Activated CD8-positive, alpha-beta T cell treated with anti-CD3 and anti-CD28 coated beads for 36 hours (primary cell): ENCODE results near the gene YY1. TPM values are rescaled to one million over a fixed set of nuclear protein-coding genes. Genes with fewer than 3 reads are reported as not detected.

Experiments
- ATAC-seq: fragments of 200-7000 bp; cut with Tn5 transposase; one replicate; pipeline ENCODE4 v1.10.0; 2021; ENCODE audit warnings: mild to moderate bottlenecking, moderate library complexity
- CTCF ChIA-PET: fragments of 350-600 bp; sonication (Branson Sonifier 250); formaldehyde crosslinking; loops from one replicate; lab custom pipeline; 2021; ENCODE audit warnings: antibody characterized with exemption; lab: Charles Lee
- POLR2A ChIA-PET: fragments of 350-600 bp; sonication (Branson Sonifier 250); formaldehyde crosslinking; loops from one replicate; lab custom pipeline; 2021; ENCODE audit warnings: antibody characterized with exemption; lab: Charles Lee
- DNase-seq: peaks from one replicate; pipeline ENCODE4 v3.0.0-alpha.2; 2020
- H3K27ac Mint-ChIP-seq: one replicate; pipeline ENCODE4 v1.8.0; 2021; ENCODE audit warnings: mild to moderate bottlenecking, mixed read lengths
- H3K27me3 Mint-ChIP-seq: one replicate; pipeline ENCODE4 v1.8.0; 2021; ENCODE audit warnings: mixed read lengths
- H3K36me3 Mint-ChIP-seq: one replicate; pipeline ENCODE4 v1.8.0; 2021; ENCODE audit warnings: low read depth, mixed read lengths
- H3K4me1 Mint-ChIP-seq: one replicate; pipeline ENCODE4 v1.8.0; 2021; ENCODE audit warnings: low read depth, mixed read lengths
- H3K4me3 Mint-ChIP-seq: one replicate; pipeline ENCODE4 v1.8.0; 2021; ENCODE audit warnings: mild to moderate bottlenecking, moderate library complexity, mixed read lengths
- H3K9me3 Mint-ChIP-seq: one replicate; pipeline ENCODE4 v1.8.0; 2021; ENCODE audit warnings: mixed read lengths
- CTCF ChIP-seq: fragments of 200-600 bp; IDR thresholded peaks from one replicate; pipeline ENCODE4 v1.8.0; 2022; ENCODE audit warnings: antibody characterized with exemption, mild to moderate bottlenecking
- intact Hi-C: fragments of 100-400 bp; cut with micrococcal nuclease; formaldehyde crosslinking; loops from one replicate; pipeline ENCODE4 v1.10.0; 2022
- total RNA-seq, 2 experiments: library from RNA; stranded (reverse); gene quantifications; one replicate each; pipeline ENCODE4 v1.2.3, GENCODE V29; 2021

The YY1 gene
- total RNA-seq, 2 experiments from 2014 or later: 105 TPM

GRCh38 chr14:100221533-100222223 lies 17.3 kb upstream of the YY1 start:
- DNase-seq: peak; percentile 84
- no peaks in the 10 kb centered on the region for H3K36me3 Mint-ChIP-seq
- no peak for TF ChIP-seq CTCF
- H3K9me3 Mint-ChIP-seq: no peaks in the 10 kb centered on the region
- no peak overlapping the region for H3K4me3 Mint-ChIP-seq
- no peak overlapping the region for H3K27ac Mint-ChIP-seq
- ATAC-seq: peak; percentile 91
- ChIA-PET CTCF (interaction anchor here (0.7 to 4.2 kb wide), 15 partner anchors 9 to 238 kb away, joined by 3 to 42 read pairs (median 4); a partner anchor contains a TSS), POLR2A (interaction anchor here (0.9 to 4.4 kb wide), 12 partner anchors 8 to 157 kb away, joined by 3 to 51 read pairs (median 4); partner anchors contain the start of gene EVL)
- H3K27me3 Mint-ChIP-seq: no peaks in the 10 kb centered on the region
- H3K4me1 Mint-ChIP-seq: peaks cover 5% of the 10 kb centered on the region
- intact Hi-C loops: no loop called here

- intact Hi-C loops: no loop called here
- no peak for ATAC-seq
- H3K9me3 Mint-ChIP-seq: no peaks in the 10 kb centered on the region
- H3K4me1 Mint-ChIP-seq: peaks cover 5% of the 10 kb centered on the region
- TF ChIP-seq CTCF: no peak
- H3K27me3 Mint-ChIP-seq: no peaks in the 10 kb centered on the region
- H3K4me3 Mint-ChIP-seq: no peak overlapping the region
- H3K27ac Mint-ChIP-seq: no peak overlapping the region
- no peaks in the 10 kb centered on the region for H3K36me3 Mint-ChIP-seq
- CTCF ChIA-PET: interaction anchor here (0.8 to 4.2 kb wide), 15 partner anchors 7 to 239 kb away, joined by 3 to 42 read pairs (median 7); a partner anchor contains a TSS
- no peak for DNase-seq
- POLR2A ChIA-PET: interaction anchor here (1.3 to 4.4 kb wide), 7 partner anchors 8 to 153 kb away, joined by 3 to 51 read pairs (median 5); a partner anchor contains a TSS
These were observed 16.5 kb upstream of the YY1 start for GRCh38 chr14:100222224-100223093.

GRCh38 chr14:100223332-100224201 lies 15.4 kb upstream of the YY1 start:
- Mint-ChIP-seq H3K4me3 (no peak overlapping the region), H3K9me3 (no peaks in the 10 kb centered on the region), H3K27me3 (no peaks in the 10 kb centered on the region), H3K36me3 (no peaks in the 10 kb centered on the region), H3K4me1 (peaks cover 5% of the 10 kb centered on the region), H3K27ac (no peak overlapping the region)
- POLR2A ChIA-PET: interaction anchor here (0.9 to 4.4 kb wide), 9 partner anchors 10 to 158 kb away, joined by 3 to 51 read pairs (median 4); partner anchors contain the start of gene EVL
- CTCF ChIA-PET: interaction anchor here (0.9 to 4.2 kb wide), 10 partner anchors 9 to 116 kb away, joined by 3 to 42 read pairs (median 6); no protein-coding TSS in a partner anchor
- ATAC-seq (no peak), DNase-seq (no peak)
- intact Hi-C loops: no loop called here
- no peak for TF ChIP-seq CTCF

GRCh38 chr14:100224229-100224866 lies 14.6 kb upstream of the YY1 start:
- DNase-seq: no peak
- Mint-ChIP-seq H3K27ac (no peak overlapping the region), H3K9me3 (no peaks in the 10 kb centered on the region), H3K4me1 (peaks cover 5% of the 10 kb centered on the region), H3K4me3 (no peak overlapping the region), H3K36me3 (no peaks in the 10 kb centered on the region), H3K27me3 (no peaks in the 10 kb centered on the region)
- intact Hi-C loops: no loop called here
- no peak for TF ChIP-seq CTCF
- ATAC-seq: no peak
- ChIA-PET CTCF (interaction anchor here (1.2 to 4.2 kb wide), 9 partner anchors 8 to 117 kb away, joined by 3 to 42 read pairs (median 7); no protein-coding TSS in a partner anchor), POLR2A (interaction anchor here (0.9 to 4.4 kb wide), 11 partner anchors 9 to 159 kb away, joined by 3 to 51 read pairs (median 3); partner anchors contain the start of gene EVL)
